Cardiac fibroblast (primary cell): ENCODE results near the gene MAP3K9.

Experiments
- DNase-seq, 2 donors: peaks; one replicate each; pipeline versions ENCODE4 v3.0.0 to v3.0.0-alpha.2; 2010; ENCODE audit warnings: low read depth in 2 of 2
- H3K4me3 ChIP-seq, 2 donors: replicated peaks in 1 of 2; 1 replicate in 1 of 2; 2 replicates in 1 of 2; pipeline ENCODE4 v1.5.1; 2011; ENCODE audit warnings: low read depth in 2 of 2, low read length in 2 of 2, mild to moderate bottlenecking in 2 of 2, moderate library complexity in 1 of 2
- TF ChIP-seq, protein P1 (sequence below): IDR thresholded peaks from one replicate; pipeline ENCODE4 v1.5.1; 2011; ENCODE audit warnings: low read depth, mild to moderate bottlenecking, low read length, inconsistent platforms

The MAP3K9 gene

DNA sequence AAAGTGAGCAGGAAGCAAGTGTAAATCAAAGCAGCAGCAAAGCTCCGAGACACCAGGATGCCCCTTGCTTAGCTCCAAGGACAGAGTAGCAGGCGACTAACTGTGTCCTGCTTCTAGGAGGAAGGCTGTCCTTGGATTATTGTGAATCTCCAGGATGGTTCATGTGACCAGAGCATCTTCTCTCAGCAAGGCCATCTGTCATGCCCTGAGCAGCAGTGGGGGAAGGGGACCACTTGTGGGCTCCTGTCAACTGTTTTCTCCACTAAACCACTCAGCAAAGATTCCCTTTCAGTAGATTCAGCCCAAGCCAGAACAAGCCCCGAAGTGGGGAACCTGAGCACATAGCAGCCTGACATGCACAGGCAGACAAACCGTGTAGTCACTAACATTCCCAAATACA lies 19.4 kb downstream of the MAP3K9 start:
- no peak overlapping the region for H3K4me3 ChIP-seq
- no peak for DNase-seq
- TF ChIP-seq, protein P1, sequence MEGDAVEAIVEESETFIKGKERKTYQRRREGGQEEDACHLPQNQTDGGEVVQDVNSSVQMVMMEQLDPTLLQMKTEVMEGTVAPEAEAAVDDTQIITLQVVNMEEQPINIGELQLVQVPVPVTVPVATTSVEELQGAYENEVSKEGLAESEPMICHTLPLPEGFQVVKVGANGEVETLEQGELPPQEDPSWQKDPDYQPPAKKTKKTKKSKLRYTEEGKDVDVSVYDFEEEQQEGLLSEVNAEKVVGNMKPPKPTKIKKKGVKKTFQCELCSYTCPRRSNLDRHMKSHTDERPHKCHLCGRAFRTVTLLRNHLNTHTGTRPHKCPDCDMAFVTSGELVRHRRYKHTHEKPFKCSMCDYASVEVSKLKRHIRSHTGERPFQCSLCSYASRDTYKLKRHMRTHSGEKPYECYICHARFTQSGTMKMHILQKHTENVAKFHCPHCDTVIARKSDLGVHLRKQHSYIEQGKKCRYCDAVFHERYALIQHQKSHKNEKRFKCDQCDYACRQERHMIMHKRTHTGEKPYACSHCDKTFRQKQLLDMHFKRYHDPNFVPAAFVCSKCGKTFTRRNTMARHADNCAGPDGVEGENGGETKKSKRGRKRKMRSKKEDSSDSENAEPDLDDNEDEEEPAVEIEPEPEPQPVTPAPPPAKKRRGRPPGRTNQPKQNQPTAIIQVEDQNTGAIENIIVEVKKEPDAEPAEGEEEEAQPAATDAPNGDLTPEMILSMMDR = no peak

DNA sequence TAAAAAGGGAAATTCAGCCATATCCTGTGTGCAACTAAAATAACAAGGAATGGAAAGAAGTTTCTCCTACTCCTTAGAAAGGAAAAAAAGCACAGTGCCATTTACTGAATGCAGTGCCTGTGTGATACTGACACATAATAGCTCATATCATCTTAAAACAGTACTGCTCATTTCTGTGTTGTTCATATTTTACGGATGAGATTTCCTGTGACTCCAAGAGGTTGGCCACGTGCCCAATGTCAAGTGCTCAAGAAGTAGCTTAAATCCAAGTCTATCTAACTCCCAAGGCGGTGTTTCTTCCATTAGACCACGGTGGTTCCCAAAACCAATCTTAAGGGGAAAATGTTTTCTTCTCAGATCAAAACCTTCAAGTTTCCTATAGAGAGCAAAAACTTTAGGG lies 20.0 kb downstream of the MAP3K9 start:
- H3K4me3 ChIP-seq = no peak overlapping the region
- TF ChIP-seq, protein P1 = no peak
- peak; percentile 44 to 50 for DNase-seq

DNA sequence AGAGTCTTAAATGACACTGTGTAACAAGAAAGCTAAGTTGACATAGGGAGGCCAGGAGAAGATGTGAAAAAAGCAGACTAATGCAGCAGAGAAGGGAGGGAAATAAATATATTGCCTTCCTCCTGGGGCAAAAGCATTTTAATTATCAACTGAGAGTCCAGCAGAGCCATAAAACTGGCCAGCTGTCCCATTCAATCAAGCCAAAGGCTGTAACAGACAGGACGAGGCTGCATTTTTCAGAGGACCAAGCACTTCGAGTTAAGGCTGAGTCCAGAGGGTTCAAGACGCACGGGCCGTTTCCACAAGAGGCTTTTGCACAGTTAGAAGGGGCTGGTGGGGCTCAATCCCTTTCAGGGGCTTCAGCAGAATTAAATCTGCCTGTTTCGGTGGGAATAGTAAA lies 20.4 kb downstream of the MAP3K9 start:
- TF ChIP-seq, protein P1 = no peak
- DNase-seq = no peak
- H3K4me3 ChIP-seq = no peak overlapping the region

DNA sequence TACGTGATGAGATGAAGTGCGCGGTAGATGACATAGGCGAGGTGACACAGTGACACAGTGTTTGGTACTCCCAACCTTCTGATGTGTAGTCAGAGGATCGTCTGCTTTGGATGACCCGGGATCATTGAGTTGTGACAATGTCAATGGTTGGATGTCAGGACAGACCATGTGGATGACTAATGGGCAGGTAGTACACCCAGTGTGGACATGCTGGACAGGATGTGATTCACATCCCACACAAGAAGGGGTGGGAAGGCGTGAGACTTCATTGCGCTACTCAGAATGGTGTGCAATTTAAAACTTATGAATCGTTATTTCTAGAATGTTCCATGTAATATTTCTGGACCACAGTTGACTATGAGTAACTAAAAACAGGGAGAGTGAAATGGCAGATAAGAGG lies 23.8 kb downstream of the MAP3K9 start:
- TF ChIP-seq, protein P1 = no peak
- DNase-seq = peak in 1 of 2 donors; percentile 6
- no peak overlapping the region for H3K4me3 ChIP-seq

DNA sequence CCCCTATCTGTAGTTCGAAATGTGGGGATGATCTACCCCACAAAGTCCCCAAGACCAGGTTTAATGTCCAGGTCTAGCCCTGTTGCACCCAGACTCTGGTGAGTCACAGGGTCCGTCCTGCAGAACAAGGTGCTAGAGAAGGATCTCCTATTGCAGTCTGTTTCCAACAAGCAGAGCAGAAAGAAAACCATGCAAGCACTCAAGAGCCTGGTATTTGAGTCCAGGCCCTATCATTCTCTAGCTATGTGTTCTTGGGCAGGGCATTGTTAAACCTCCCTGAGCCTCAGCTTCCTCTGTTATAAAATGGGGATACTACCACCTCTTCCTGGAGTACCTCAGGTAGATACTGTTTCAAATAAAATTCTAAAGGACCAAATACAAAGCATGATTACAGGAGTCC lies 24.4 kb downstream of the MAP3K9 start:
- H3K4me3 ChIP-seq = no peak overlapping the region
- TF ChIP-seq, protein P1 = no peak
- DNase-seq = no peak

DNA sequence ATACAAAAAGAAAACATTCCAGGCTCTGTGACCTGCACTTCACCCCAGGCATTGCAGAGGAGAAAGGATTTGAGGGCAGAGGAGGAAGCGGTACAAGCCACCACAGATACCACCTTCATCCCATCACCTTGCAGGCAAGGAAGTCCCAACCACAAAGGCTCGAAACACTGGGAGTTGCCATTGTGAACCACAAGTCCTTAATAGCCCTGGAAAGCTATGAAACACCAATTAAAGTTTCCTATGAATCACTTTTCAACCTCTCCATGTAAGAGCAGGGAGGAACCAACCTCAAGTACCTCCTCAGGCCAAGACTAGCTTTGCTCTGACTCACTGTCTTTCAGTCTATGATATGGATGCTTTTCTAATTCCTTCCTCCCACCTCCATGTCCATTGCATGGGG lies 27.0 kb downstream of the MAP3K9 start:
- TF ChIP-seq, protein P1 = no peak
- no peak overlapping the region for H3K4me3 ChIP-seq
- peak in 1 of 2 donors; percentile 1 for DNase-seq

DNA sequence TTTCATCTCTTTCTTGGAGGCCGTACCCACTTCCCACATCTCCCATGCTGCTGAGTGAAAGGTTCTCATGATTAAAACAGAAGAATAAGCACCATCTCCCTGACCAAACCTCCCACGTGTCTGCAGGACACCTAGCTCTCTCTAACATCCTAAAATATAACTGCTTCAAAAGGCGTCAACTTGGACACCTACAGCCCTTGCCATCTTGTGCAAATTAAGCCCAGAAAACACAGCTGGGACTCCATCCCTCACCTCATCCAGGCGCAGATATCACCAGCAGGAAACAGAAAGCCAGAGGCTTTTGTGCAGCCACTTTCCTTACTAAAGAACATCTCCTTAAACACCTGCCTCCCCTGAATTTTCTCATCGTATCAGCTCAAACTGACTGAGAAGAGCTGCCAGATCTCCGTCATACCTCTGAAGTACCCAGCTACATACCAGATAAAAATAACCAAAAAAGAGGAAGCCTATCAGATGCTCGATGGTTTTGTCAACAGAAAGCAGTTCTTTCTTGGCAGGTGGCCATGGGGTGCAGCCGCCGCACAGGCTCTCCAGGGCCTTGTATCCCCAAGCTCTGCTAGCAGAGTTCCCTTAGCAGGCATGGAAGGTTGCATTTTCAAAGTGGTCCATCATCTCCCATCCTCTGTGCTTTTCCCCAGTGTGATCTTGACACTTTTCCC lies 28.8 kb downstream of the MAP3K9 start:
- no peak for DNase-seq
- no peak overlapping the region for H3K4me3 ChIP-seq
- TF ChIP-seq, protein P1 = no peak
